AG09319 (cell line): ENCODE measurements around the gene THG1L.

Experiments
- DNase-seq: peaks from one replicate; pipeline ENCODE4 v3.0.0-alpha.2; 2010; ENCODE audit warnings: low read depth; ENCODE audit errors: extremely low read depth
- CTCF ChIP-seq: IDR thresholded peaks from 2 replicates; pipeline ENCODE4 v1.5.1; 2011; ENCODE audit warnings: low read depth, mild to moderate bottlenecking, inconsistent platforms, low read length, moderate library complexity

The THG1L gene

DNA sequence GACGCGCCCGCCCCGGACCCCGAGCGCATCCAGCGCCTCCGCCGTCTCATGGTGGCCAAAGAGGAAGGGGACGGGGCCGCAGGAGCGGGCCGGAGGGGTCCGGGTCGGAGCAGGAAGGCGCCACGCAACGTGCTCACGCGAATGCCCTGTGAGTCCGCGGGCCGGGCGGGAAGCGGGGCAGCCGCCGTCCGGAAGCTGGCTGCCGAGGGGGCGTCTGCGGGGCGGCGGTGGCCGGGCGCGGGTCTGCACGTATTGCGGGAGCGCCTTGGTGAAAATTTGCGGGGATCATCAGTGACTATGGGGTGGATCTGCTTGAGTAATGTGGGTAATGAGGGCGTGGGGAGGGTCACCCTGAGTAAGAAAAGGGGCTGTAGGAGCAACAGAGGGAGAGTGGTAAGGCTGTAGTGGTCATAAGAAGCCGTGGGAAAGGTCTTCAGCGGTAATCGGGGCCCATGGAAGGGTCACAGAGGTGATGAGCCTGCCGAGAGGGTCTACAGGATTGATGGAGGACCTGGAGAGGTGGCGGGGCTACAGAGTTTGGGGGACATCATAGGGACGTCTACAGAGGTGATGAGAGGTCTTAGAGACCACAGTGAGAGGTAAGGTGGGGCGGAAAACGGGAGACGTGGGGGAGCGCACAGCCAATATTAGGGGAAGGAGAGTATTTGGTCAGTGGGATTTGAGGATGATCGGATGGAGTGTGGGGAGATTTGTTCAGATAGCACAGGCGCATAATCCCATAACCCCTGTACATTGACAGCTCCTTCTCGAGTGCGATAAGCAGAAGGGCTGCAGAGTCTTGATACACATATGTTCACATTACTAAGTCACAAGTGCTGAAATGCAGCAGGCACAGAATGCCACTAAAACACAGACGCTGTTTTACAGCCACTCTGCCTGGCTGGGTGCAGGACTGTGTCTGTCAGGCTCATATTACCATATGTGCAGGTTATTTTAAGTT lies 13.1 kb downstream of the THG1L start:
- TF ChIP-seq CTCF = no peak
- DNase-seq = no peak

GRCh38 chr5:157745041-157745456 lies 13.8 kb downstream of the THG1L start:
- DNase-seq = no peak
- no peak for TF ChIP-seq CTCF

GRCh38 chr5:157747173-157747740 lies 16.0 kb downstream of the THG1L start:
- no peak for TF ChIP-seq CTCF
- no peak for DNase-seq

- DNase-seq = no peak
- no peak for TF ChIP-seq CTCF
Measured at GRCh38 chr5:157747766-157748700, 16.8 kb downstream of the THG1L start.

GRCh38 chr5:157748760-157749461 lies 17.7 kb downstream of the THG1L start:
- TF ChIP-seq CTCF = no peak
- DNase-seq = no peak

GRCh38 chr5:157749462-157749799 lies 18.2 kb downstream of the THG1L start:
- DNase-seq = no peak

More at GRCh38 chr5:157749462-157749799, 18.2 kb downstream of the THG1L start:
- no peak for TF ChIP-seq CTCF
